Measurements from ENCODE around the gene NEK1. TPM values are rescaled to one million over a fixed set of nuclear protein-coding genes. Genes with fewer than 3 reads are reported as not detected.
A peak's percentile ranks its signal among the peaks of the same experiment; 100 is the strongest.

The NEK1 gene
- total and polyA plus RNA-seq, 2 of the 13 experiments (the other 11 are each of a cell fraction or from before 2014, with no cell fraction given), result 2.9 to 5.4 TPM

GRCh38 chr4:169612871-169613859 lies 782 bp upstream of the NEK1 start:
- POLR2A ChIA-PET, result interaction anchor here (0.7 kb wide), 1 partner anchor 111 kb away, joined by 3 read pairs; no protein-coding TSS in a partner anchor
- no TSS peak for BruUV-seq (replicated peaks)
- in situ Hi-C loops (cut with HindIII; ENCODE audit: extremely low pct_ligation_motif_present, low pct_unique_long_range_greater_than_20kb) (loop anchor here (10.0 to 25.0 kb wide), 2 partner anchors 102 to 474 kb away; partner anchors contain the start of gene AADAT), intact Hi-C loops (cut with micrococcal nuclease; ENCODE audit: unreplicated experiment) (loop anchor here (1.0 to 10.0 kb wide), 3 partner anchors 110 to 472 kb away; partner anchors contain the start of gene AADAT)
- FAIRE-seq (no peak), ATAC-seq (peak; percentile 76), DNase-seq (ENCODE audit: low spot score) (peak; percentile 70)
- Histone ChIP-seq H3K79me2 (ENCODE audit: insufficient read depth, low read length) (peaks cover 17% of the 10 kb centered on the region), H3K4me2 (ENCODE audit: low read depth, low read length) (peak overlapping the region; percentile 92), H3K27ac (ENCODE audit: extremely low read length, insufficient read depth, low read length) (peak overlapping the region; percentile 38), H3K36me3 (replicated peaks in 1 of 2; ENCODE audit: control insufficient read depth in 1 of 2, insufficient read depth in 2 of 2, low read length in 2 of 2) (no peaks in the 10 kb centered on the region), H2AFZ (ENCODE audit: low read length) (peak overlapping the region; percentile 71), H3K4me3 (replicated peaks in 1 of 3; ENCODE audit: insufficient read depth in 1 of 3, low read depth in 2 of 3, low read length in 3 of 3) (peak overlapping the region; percentile 71 to 99 (median 83)), H3K9ac (ENCODE audit: insufficient read depth, low read depth, low read length) (peak overlapping the region; percentile 49; the same call in 1 of the 2 replicates), H4K20me1 (ENCODE audit: insufficient read depth, low read length) (no peaks in the 10 kb centered on the region), H3K27me3 (ENCODE audit: control insufficient read depth in 1 of 2, insufficient read depth in 2 of 2, low read length in 2 of 2) (no peaks in the 10 kb centered on the region; a peak in 2 of 5 replicates), H3K9me3 (ENCODE audit: low read length) (no peaks in the 10 kb centered on the region), H3K4me1 (ENCODE audit: insufficient read depth, low read length) (peaks cover 40% of the 10 kb centered on the region)
- CTCF ChIA-PET (ENCODE audit: low intra/inter-chr PET ratio, low total read pairs), result interaction anchor here (1.4 to 1.7 kb wide), 2 partner anchors 110 to 435 kb away, joined by 8 to 10 read pairs; no protein-coding TSS in a partner anchor
- WGBS (ENCODE audit: low lambda C conversion rate), result 10% methylated on average over 9 of the region's 9 CpGs
- TF ChIP-seq MIER2 (CRISPR knock-in tag; IDR thresholded peaks at IDR 0.05) (no peak), MAFF (IDR thresholded peaks at IDR 0.05; ENCODE audit: low read depth, low read length) (0 out of 2 replicates have a peak, but pooled peaks have one; percentile 20), SAP130 (CRISPR knock-in tag; IDR thresholded peaks at IDR 0.05; ENCODE audit: low read depth) (0 out of 2 replicates have a peak, but pooled peaks have one; percentile 24), KDM5A (IDR thresholded peaks at IDR 0.05; ENCODE audit: borderline replicate concordance, low read length) (peak; percentile 41; the same call in 1 of the 2 replicates), SMC3 (IDR thresholded peaks at IDR 0.05; ENCODE audit: low read length) (peak; percentile 67), ZNF383 (CRISPR knock-in tag; IDR thresholded peaks at IDR 0.05; ENCODE audit: borderline replicate concordance) (0 out of 2 replicates have a peak, but pooled peaks have one; percentile 13), RAD21 (CRISPR knock-in tag; IDR thresholded peaks at IDR 0.05) (peak; percentile 61), MED1 (CRISPR knock-in tag; IDR thresholded peaks at IDR 0.05) (0 out of 2 replicates have a peak, but pooled peaks have one; percentile 26), ARID3A (IDR thresholded peaks at IDR 0.05; ENCODE audit: low read depth, low read length) (peak; percentile 61; the same call in 1 of the 2 replicates), ZNF281 (CRISPR knock-in tag; IDR thresholded peaks at IDR 0.05; ENCODE audit: borderline replicate concordance) (no peak), MAFK (conservative IDR thresholded peaks at IDR 0.05 in 1 of 2, IDR thresholded peaks at IDR 0.05 in 1 of 2; ENCODE audit: low read length in 2 of 2) (peak in 1 of 2 experiments; percentile 49; a peak in 2 of 4 replicates), CTCF (CRISPR knock-in tag; IDR thresholded peaks at IDR 0.05) (peak; percentile 83), ZNF34 (CRISPR knock-in tag; IDR thresholded peaks at IDR 0.05; ENCODE audit: borderline replicate concordance) (no peak)

Measured in HepG2 (cell line).